GM18867 (cell line): ENCODE results near the gene RILP.

Source experiments
- ATAC-seq: cut with Tn5 transposase; IDR thresholded peaks from one replicate; pipeline ENCODE4 v1.9.1; 2021; ENCODE audit warnings: mild to moderate bottlenecking, moderate library complexity; ENCODE audit not compliant: unreplicated experiment

The RILP gene

GRCh38 chr17:1648173-1648962 is 1.3 kb downstream of the RILP start:
- peak; percentile 9 for ATAC-seq

GRCh38 chr17:1647802-1648171 is 1.9 kb downstream of the RILP start:
- ATAC-seq, result no peak

GRCh38 chr17:1646199-1646875 is 3.3 kb downstream of the RILP start:
- ATAC-seq, result no peak

DNA sequence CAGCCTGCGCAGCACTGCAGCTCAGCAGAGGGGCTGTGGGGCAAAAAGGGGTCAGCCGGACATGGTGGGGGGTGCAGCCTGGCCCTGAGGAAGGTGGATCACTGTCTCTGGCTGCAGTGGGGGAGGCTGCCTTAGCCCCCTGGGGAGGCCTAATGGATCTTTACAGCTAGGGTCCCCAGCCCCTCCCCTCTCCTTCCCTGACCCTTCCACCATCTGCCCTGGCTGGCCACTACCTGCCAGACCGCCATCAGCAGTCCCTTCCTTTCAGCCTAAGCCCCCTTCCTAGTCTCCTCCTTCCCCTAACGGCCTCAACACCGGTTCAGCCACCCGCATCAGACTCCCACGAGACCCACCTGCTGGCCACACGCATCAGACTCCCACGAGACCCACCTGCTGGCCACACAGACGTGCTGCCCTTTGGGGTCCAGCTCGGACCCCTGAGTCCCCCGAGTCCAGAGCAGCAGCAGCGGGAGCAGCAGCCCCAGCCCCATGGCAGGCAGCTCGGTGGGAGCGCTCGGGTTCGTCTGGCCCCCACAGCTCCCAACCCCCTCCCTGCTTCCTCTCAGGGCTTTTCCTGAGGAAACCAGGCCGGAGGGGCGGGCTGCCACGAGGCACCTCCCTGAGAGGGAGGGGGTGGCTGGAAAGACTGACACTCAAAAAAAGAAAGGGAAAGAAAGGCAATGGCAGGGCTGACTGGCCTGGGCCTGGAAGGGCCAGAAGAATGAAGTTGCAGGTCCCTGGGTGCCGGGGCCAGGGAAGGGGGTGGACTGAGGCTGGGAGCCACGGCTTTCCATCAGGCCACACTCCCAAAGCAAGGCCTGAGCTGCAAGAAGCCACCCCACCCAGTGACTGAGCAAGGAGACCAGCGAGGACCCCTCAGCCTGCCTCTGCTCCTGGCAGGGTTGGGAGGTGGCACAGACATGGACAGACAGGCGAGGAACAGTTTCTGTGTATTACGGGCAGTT is 4.2 kb downstream of the RILP start, which contains the start of gene SCARF1:
SCARF1 (minus strand) TSS at position 526 of the 965 bp plus-strand sequence; CDS start at position 491, 35 bp downstream.
- ATAC-seq, result no peak

DNA sequence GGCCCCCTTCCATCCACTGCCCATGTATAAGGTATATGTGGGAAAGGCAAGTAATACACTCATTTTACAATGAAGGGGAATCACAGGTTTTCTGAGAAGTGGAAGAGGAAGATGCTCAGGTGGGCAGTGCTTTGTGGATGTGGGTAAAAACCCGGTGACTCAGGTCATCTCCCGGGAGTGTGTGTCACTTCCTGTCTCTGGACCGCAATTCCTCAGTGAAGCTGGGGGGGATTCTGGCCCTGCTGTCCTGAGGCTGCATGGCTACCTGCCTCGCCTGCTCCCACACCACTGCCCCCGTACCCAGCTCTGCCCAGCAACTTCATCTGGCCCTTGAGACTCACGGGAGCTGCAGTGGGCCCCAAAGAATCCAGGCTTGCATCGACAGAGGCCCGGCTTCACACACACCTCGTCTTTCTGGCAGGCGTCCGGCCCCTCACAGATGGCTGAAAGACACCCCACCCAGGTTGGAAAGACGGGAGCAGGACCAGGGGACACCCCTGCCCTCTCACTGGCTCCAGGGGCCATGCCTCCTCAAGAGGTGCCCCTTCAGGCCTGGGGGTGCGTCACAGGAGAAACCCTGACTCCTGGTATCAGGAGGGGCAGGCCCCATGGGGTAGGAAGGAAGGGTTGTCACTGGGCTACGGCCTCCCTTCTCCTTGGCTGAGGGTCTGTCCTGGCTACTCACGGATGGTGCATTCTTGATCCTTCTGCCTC is 5.0 kb downstream of the RILP start:
- ATAC-seq, result no peak

GRCh38 chr17:1643999-1644492 is 5.6 kb downstream of the RILP start:
- no peak for ATAC-seq

DNA sequence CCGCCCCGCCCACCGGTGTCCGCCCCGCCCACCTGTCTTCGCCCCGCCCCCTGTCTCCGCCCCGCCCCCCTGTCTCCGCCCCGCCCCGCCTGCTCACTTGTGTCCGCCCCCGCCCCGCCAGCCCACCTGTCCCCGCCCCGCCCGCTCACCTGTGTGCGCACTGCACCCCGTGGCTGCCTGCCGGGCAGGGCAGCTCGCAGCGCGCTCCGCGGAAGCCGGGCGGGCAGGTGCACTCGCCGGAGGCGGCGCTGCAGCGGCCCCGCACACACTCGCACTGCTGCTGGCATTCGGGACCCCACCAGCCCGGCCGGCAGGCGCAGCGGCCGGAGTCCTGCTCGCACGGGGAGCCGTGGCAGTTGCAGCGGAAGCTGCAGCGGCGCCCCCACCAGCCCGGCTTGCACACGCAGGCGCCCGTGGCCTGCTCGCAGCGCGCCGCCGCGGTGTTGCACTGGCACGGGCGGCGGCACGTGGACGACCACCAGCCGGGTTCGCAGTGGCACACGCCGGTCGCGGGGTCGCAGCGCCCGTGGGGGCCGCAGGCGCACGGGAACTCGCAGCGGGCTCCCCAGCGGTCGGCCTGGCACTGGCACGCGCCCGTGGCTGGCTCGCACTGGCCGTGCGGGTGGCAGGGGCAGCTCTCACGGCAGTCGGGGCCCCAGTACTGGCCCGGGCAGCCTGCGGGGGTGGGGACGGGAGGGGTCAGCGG is 6.2 kb downstream of the RILP start:
- ATAC-seq, result no peak

DNA sequence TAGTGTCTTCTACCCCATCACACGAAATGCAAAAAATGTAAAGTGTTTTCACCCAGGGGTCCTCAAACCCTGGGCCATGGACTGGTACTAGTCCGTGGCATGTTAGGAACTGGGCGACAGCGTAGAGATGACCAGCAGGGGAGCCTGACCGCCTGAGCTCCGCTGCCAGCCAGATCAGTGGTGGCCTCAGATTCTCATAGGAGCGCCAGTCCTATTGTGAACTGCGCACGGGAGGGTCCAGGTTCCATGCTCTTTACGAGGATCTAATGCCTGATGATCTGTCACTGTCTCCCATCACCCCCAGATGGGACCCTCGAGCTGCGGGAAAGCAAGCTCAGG is 8.6 kb downstream of the RILP start:
- no peak for ATAC-seq

GRCh38 chr17:1640329-1641064 is 9.2 kb downstream of the RILP start:
- no peak for ATAC-seq

DNA sequence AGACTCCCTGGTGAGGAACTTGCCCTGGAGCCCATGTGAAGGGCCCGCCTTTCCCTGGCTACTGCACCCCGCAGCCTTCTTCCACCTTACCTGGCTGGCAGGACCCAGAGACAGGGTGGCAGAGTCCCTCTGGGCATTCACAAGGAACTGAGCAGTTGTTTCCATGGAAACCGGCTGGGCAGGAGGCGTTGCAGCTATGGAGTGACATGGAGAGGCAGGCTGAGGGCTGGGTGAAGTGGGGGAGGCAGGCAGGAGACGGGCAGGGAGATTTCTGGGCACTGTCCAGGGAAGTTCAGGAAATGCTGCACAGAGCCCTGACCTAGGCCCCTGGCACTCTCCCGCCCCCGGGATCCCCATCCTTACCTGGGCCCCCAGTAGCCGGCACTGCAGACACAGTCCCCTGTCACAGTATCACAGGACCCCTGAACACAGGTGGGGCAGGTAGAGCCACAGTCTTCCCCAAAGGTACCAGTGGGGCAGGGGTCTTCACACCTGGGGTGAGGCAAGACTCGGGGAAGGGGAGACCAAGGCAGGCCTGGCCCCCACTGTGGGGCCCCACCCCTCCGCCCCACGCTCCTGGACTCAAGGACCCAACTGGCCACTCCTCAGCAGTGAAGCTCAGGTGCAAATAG is 10.0 kb downstream of the RILP start:
- ATAC-seq, result no peak

DNA sequence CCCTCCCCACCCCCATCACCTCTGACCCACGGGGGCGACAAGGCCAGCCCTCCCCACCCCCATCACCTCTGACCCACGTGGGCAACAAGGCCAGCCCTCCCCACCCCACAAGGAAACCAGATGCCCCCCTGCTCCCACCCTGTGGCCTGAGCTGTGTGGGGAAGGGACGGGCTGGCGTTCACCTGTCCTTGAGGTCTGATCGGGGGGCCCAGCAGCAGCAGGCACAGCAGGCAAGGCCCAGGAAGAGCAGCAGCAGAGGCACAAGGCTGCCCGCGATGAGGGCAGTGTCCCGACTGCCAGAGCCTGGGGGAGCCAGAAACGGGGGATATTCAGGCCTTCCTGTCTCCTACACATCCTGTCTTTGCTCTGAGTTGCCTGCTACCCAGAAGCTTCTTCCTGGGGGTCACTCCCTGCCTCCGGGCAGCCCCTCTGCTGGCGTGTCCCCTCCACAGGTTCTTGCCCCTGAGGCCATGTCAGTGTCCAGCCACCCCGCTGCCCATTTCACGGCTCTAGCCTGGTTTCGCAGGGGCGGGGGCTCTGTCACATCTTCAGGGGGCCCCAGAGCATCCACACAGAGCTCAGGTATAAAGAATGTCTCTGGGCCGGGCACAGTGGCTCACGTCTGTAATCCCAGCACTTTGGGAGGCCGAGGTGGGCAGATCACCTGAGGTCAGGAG is 10.9 kb downstream of the RILP start:
- no peak for ATAC-seq

DNA sequence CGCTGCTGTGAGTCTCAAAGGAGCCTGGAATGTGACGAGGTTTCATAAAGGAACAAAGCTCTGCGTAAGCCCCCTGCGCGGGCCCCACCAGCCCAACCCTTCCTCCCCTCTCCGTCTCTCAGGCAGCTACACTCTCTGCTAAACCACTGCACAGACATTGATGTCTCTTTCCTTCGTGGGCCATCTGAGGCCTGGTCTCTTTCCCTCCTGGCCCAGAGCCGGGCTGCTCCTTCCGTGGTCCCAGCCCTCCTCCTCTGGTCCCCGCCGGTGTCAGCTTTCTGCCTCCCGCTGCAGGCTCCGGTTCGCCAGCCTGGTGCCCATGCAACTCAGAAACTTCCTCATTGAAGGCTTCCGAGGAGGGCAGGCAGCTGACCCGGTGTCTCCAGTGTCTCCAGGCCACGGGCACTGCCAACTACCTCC is 11.5 kb downstream of the RILP start:
- ATAC-seq, result no peak

DNA sequence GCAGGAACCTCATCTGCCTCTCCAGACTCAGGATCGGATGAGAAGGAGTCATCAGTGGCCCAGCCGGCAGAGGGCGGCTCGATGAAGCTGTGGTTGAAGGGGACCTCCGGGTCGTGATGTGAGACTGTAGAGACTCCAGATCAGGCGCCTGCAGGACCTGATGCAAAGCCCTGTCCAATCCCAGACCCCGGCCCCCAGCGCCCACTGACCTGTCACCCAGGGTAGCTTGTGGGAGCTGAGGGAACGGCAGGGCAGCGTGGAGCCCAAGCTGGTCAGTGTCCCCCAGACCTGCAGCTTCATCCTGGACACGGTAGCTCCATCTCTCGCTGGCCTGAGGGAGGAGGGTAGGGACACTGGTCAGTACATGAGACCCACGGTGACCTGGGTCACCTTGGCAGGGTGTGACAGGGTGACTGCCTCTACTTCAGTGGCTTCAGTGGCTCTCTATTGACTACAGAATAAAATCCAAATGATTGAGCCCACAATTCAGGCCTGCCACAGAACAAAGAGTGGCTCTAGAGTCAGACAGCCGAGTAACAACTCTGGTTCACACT is 12.9 kb downstream of the RILP start:
- ATAC-seq, result no peak

DNA sequence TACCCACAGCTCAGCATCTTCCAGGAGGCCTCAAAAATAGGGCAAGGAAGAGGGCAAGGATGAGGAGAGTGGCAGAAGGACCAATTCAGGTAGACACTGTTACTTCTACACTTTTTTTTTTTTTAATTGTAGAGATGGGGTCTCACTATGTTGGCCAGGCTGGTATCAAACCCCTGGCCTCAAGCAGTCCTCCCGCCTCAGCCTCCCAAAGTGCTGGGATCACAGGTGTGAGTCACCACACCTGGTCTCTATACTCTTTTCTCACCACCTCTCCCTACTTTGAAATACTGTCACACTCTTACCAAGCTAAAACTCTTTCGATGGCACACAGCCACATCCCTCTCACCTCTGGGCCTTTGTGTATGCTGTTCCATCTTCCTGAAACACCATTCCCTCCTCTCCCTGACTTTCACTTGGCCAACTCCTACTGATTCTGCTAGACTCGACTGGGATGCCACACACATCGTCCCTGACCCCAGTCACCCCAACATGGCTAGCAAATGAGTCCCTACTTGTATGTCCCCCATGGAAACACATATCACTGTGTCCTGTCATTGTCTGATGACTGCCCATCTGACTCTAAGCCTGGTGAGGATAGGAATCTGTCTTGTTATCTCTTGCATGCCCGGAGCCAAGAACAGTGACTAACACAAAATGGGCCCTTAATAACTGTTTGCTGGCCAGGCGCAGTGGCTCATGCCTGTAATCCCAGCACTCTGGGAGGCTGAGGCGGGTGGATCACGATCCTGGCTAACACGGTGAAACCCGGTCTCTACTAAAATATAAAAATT is 13.8 kb downstream of the RILP start:
- ATAC-seq, result no peak

DNA sequence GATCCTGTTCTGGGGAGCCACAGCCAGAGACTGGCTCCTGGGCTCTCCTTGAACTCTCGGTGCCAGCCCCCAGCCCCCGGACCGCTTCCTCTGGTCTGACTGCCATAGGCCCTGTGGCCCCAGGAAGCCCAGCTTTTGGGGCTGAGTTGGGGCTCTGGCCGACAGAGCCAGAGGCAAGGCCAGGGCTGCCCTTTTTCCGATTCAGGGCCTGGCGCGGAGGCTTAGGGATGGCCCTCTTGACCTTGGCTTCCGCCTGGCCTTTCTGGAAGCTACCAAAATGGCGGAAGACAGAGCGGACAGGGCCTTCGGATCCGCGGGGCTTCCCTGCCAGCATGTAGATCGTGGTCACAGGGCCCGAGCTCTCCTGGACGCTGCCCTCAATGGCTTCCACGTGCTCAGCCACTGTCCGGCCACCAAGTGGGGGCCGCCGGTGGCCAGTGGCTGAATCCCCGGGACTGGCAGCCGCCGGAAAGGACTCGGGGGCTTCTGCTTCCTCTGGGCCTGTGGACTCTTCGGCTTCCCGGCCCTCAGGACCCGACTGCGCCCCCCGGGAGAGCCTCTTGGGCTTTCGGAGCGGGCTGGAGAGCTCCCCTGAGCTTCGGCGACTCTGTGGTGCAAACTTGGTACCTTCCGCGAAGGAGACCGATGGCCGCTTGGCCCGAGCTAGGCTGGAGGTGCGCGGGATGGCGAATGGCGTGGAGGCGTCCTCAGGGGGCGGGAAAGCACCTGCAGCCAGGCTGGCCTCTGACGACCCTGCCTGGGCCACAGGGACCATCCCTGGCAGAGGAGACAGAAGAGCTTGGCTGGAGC is 14.6 kb downstream of the RILP start:
- no peak for ATAC-seq

DNA sequence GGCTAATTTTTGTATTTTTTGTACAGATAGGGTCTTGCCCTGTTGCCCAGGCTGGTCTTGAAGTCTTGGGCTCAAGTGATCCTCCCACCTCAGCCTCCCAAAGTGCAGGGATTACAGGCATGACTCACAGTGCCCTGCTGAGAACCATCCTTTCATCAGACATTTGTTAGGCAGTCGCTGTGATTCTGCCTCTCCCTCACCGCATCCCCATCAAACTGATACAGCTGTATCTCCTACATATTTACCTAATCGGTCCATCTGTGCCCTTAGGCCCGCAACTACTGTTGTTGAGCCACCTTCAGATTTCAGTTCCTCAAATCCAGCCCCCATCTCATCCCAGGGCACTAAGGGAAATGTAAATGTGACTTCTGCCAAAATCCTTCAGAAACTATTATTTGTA is 19.0 kb downstream of the RILP start:
- no peak for ATAC-seq
